ENCODE measurements around the gene NINL. TPM values are rescaled to one million over a fixed set of nuclear protein-coding genes. Genes with fewer than 3 reads are reported as not detected.
"Not testable (repeated sequence)": the region's sequence is repeated elsewhere in the genome, so short reads cannot be mapped to it uniquely, and the experiment has no call there.

The NINL gene
- total RNA-seq, 4 donors from 2014 or later, result 0.24 to 6.1 (median 0.88) TPM

- intact Hi-C loops (cut with DNase I; ENCODE audit: low total_unique reads), result no loop called here
- H3K27me3 ChIP-seq, result no peaks in the 10 kb centered on the region
- H3K9me3 ChIP-seq, result no peaks in the 10 kb centered on the region
- H3K4me1 ChIP-seq, result no peaks in the 10 kb centered on the region
- no peak overlapping the region for H3K27ac ChIP-seq
- ATAC-seq (no peak), DNase-seq (no peak)
- no peaks in the 10 kb centered on the region for H3K36me3 ChIP-seq
- TF ChIP-seq POLR2A (IDR thresholded peaks at IDR 0.05) (no peak), CTCF (IDR thresholded peaks at IDR 0.05 in 4 of 5, conservative IDR thresholded peaks at IDR 0.05 in 1 of 5) (no peak)
- in situ Hi-C loops (cut with MboI; ENCODE audit: low sequenced_read_pairs in 4 of 4), result no loop called here
- H3K4me3 ChIP-seq, result no peak overlapping the region
These were observed 106.3 kb downstream of the NINL start for GRCh38 chr20:25478889-25479568.

- TF ChIP-seq POLR2A (IDR thresholded peaks at IDR 0.05) (no peak), CTCF (IDR thresholded peaks at IDR 0.05 in 4 of 5, conservative IDR thresholded peaks at IDR 0.05 in 1 of 5) (no peak)
- no peaks in the 10 kb centered on the region for H3K9me3 ChIP-seq
- no peak for DNase-seq
- H3K4me1 ChIP-seq, result no peaks in the 10 kb centered on the region
- no peaks in the 10 kb centered on the region for H3K36me3 ChIP-seq
- no peak for ATAC-seq
- intact Hi-C loops (cut with DNase I; ENCODE audit: low total_unique reads) (no loop called here), in situ Hi-C loops (cut with MboI; ENCODE audit: low sequenced_read_pairs in 4 of 4) (no loop called here)
- H3K27ac ChIP-seq, result no peak overlapping the region
- no peaks in the 10 kb centered on the region for H3K27me3 ChIP-seq
- no peak overlapping the region for H3K4me3 ChIP-seq
These were observed 108.1 kb downstream of the NINL start for GRCh38 chr20:25477014-25477882.

GRCh38 chr20:25476106-25477013, 109.0 kb downstream of the NINL start:
- in situ Hi-C loops (cut with MboI; ENCODE audit: low sequenced_read_pairs in 4 of 4), result no loop called here

GRCh38 chr20:25473297-25473696, 112.0 kb downstream of the NINL start:
- in situ Hi-C loops (cut with MboI; ENCODE audit: low sequenced_read_pairs in 4 of 4), result loop anchor here in 1 of 4 donors (25.0 kb wide), 1 partner anchor 111 kb away; no protein-coding TSS in a partner anchor
- ATAC-seq; intact Hi-C loops (cut with DNase I; ENCODE audit: low total_unique reads): not testable (repeated sequence)

More at GRCh38 chr20:25476106-25477013, 109.0 kb downstream of the NINL start:
- Histone ChIP-seq H3K27me3 (no peaks in the 10 kb centered on the region), H3K4me1 (no peaks in the 10 kb centered on the region), H3K9me3 (no peaks in the 10 kb centered on the region), H3K27ac (no peak overlapping the region), H3K36me3 (no peaks in the 10 kb centered on the region), H3K4me3 (no peak overlapping the region)
- intact Hi-C loops (cut with DNase I; ENCODE audit: low total_unique reads), result no loop called here
- TF ChIP-seq CTCF (IDR thresholded peaks at IDR 0.05 in 4 of 5, conservative IDR thresholded peaks at IDR 0.05 in 1 of 5) (no peak), POLR2A (IDR thresholded peaks at IDR 0.05) (no peak)
- no peak for ATAC-seq
- no peak for DNase-seq

More at GRCh38 chr20:25473297-25473696, 112.0 kb downstream of the NINL start:
- not testable (repeated sequence) for H3K27me3 ChIP-seq, H3K4me3 ChIP-seq, H3K9me3 ChIP-seq, H3K4me1 ChIP-seq, DNase-seq, H3K36me3 ChIP-seq, H3K27ac ChIP-seq

Data from gastrocnemius medialis (tissue), 4 donors.